Upper lobe of left lung (tissue), 4 donors: ENCODE data around the gene ANKRD35.

ENCODE experiments used
- CTCF ChIP-seq, 6 experiments: fragments of 450-650 bp in 4 of 6; fragments of 200-600 bp in 2 of 6; sonication (generic) in 2 of 6; IDR thresholded peaks; one replicate each; pipeline ENCODE4 v1.5.1; 2016 to 2019; ENCODE audit warnings: antibody characterized with exemption in 6 of 6
- EP300 ChIP-seq, 4 donors: sonication (generic); formaldehyde crosslinking; IDR thresholded peaks; one replicate each; pipeline ENCODE4 v1.5.1; 2017; ENCODE audit warnings: antibody characterized with exemption in 4 of 4, control low read depth in 2 of 4
- POLR2A ChIP-seq, 4 donors: fragments of 450-650 bp; IDR thresholded peaks; one replicate each; pipeline ENCODE4 v1.5.1; 2016 to 2017; ENCODE audit warnings: antibody characterized with exemption in 4 of 4, mild to moderate bottlenecking in 2 of 4
- POLR2AphosphoS5 ChIP-seq, 2 donors: sonication (generic); formaldehyde crosslinking; IDR thresholded peaks; one replicate each; pipeline ENCODE4 v1.5.1; 2017; ENCODE audit warnings: antibody characterized with exemption in 2 of 2

GRCh38 chr1:145847827-145848226 lies 37.8 kb downstream of the ANKRD35 start:
- TF ChIP-seq POLR2A (IDR thresholded peaks at IDR 0.05) = no peak
- TF ChIP-seq CTCF (IDR thresholded peaks at IDR 0.05) = no peak
- TF ChIP-seq POLR2AphosphoS5 (IDR thresholded peaks at IDR 0.05) = no peak
- TF ChIP-seq EP300 (IDR thresholded peaks at IDR 0.05) = no peak
